HepG2 (cell line): Measurements from ENCODE around the gene SLC6A5. TPM values are rescaled to one million over a fixed set of nuclear protein-coding genes. Genes with fewer than 3 reads are reported as not detected.

Source experiments
- ATAC-seq: fragments of 200-7000 bp; cut with Tn5 transposase; 3 replicates; pipeline ENCODE4 v1.9.1; 2020; ENCODE audit warnings: mild to moderate bottlenecking, moderate library complexity
- BruUV-seq: library from RNA; stranded (reverse); fragments of 400-500 nt; replicated peaks from 2 replicates; lab custom pipeline; 2021; lab: Mats Ljungman, UMichigan
- CTCF ChIA-PET: fragments of 300-600 bp; formaldehyde crosslinking; extraction: SDS; loops from one replicate; lab custom pipeline; 2021; ENCODE audit warnings: low total read pairs, inconsistent platforms, low intra/inter-chr PET ratio; lab: Yijun Ruan, JAX
- POLR2A ChIA-PET: fragments of 350-600 bp; sonication (Branson Sonifier 250); formaldehyde crosslinking; loops from one replicate; lab custom pipeline; 2020; ENCODE audit warnings: antibody characterized with exemption, inconsistent platforms; lab: Yijun Ruan, JAX
- DNase-seq: peaks from one replicate; pipeline ENCODE4 v3.0.0-alpha.2; 2015; ENCODE audit warnings: low spot score
- FAIRE-seq: peaks from 3 replicates; lab custom pipeline; 2011; peaks lifted over from hg19 to GRCh38; lab: Jason Lieb, UNC
- H2AFZ ChIP-seq: one replicate; pipeline ENCODE4 v1.6.1; 2011; ENCODE audit warnings: low read length, inconsistent platforms
- H3K27ac ChIP-seq: fragments of 300-600 bp; 3 replicates; pipeline ENCODE4 v1.8.0; 2011; ENCODE audit warnings: mixed run types, mild to moderate bottlenecking, mixed read lengths, low read length, inconsistent platforms; ENCODE audit not compliant: insufficient read depth; ENCODE audit errors: extremely low read length
- H3K27me3 ChIP-seq, 2 experiments: fragments of 200-600 bp in 1 of 2; 2 replicates in 1 of 2; 3 replicates in 1 of 2; pipeline versions ENCODE4 v1.6.0 to v1.8.0; 2011; ENCODE audit warnings: low read length in 2 of 2, mild to moderate bottlenecking in 2 of 2, moderate library complexity in 2 of 2, inconsistent platforms in 1 of 2; ENCODE audit not compliant: insufficient read depth in 2 of 2, control insufficient read depth in 1 of 2
- H3K36me3 ChIP-seq, 2 experiments: fragments of 200-600 bp in 1 of 2; replicated peaks in 1 of 2; 2 replicates in 1 of 2; 3 replicates in 1 of 2; pipeline versions ENCODE4 v1.5.1 to v1.8.0; 2011; ENCODE audit warnings: low read length in 2 of 2, inconsistent platforms in 1 of 2; ENCODE audit not compliant: insufficient read depth in 2 of 2, control insufficient read depth in 1 of 2
- H3K4me1 ChIP-seq: 2 replicates; pipeline ENCODE4 v1.5.1; 2012; ENCODE audit warnings: low read length, inconsistent platforms; ENCODE audit not compliant: insufficient read depth
- H3K4me2 ChIP-seq: 2 replicates; pipeline ENCODE4 v1.6.0; 2011; ENCODE audit warnings: low read depth, low read length, inconsistent platforms
- H3K4me3 ChIP-seq, 3 experiments: fragments of 200-600 bp in 1 of 3; sonication (generic), shearing (Covaris generic) in 1 of 3; replicated peaks in 1 of 3; 2 replicates each; pipeline ENCODE4 v1.5.1; 2011 to 2016; ENCODE audit warnings: low read length in 3 of 3, inconsistent platforms in 2 of 3, low read depth in 2 of 3, mild to moderate bottlenecking in 2 of 3, control low read depth in 1 of 3, mixed read lengths in 1 of 3; ENCODE audit not compliant: insufficient read depth in 1 of 3
- H3K79me2 ChIP-seq: one replicate; pipeline ENCODE4 v1.6.1; 2011; ENCODE audit warnings: low read length, inconsistent platforms; ENCODE audit not compliant: insufficient read depth
- H3K9ac ChIP-seq: 2 replicates; pipeline ENCODE4 v1.6.0; 2011; ENCODE audit warnings: mild to moderate bottlenecking, low read depth, low read length, inconsistent platforms; ENCODE audit not compliant: insufficient read depth
- H3K9me3 ChIP-seq: 2 replicates; pipeline ENCODE4 v1.5.1; 2012; ENCODE audit warnings: mild to moderate bottlenecking, low read length
- H4K20me1 ChIP-seq: 2 replicates; pipeline ENCODE4 v1.6.0; 2011; ENCODE audit warnings: inconsistent platforms, mild to moderate bottlenecking, low read length, moderate library complexity; ENCODE audit not compliant: insufficient read depth
- ARID4A ChIP-seq: sonication (generic); formaldehyde crosslinking; IDR thresholded peaks from 2 replicates; pipeline ENCODE4 v1.5.0; 2020; ENCODE audit warnings: mild to moderate bottlenecking, missing genetic modification reagents, borderline replicate concordance
- ARNT ChIP-seq: fragments of 450-650 bp; IDR thresholded peaks from 2 replicates; pipeline ENCODE4 v1.6.1; 2017
- DBP ChIP-seq: sonication (generic); formaldehyde crosslinking; IDR thresholded peaks from 2 replicates; pipeline ENCODE4 v1.4.0; 2020; ENCODE audit warnings: missing genetic modification reagents; ENCODE audit errors: not compliant biosample characterization
- FOXA1 ChIP-seq, 2 experiments: fragments of 450-650 bp in 1 of 2; sonication (generic) in 1 of 2; formaldehyde crosslinking in 1 of 2; IDR thresholded peaks; 2 replicates each; pipeline versions ENCODE4 v1.4.0 to v1.6.1; 2016 to 2020; ENCODE audit warnings: missing genetic modification reagents in 1 of 2
- FOXA3 ChIP-seq: IDR thresholded peaks from 2 replicates; pipeline ENCODE4 v1.6.1; 2016; ENCODE audit warnings: missing genetic modification reagents, missing compliant biosample characterization
- GABPA ChIP-seq, 2 experiments: IDR thresholded peaks; 2 replicates each; pipeline ENCODE4 v1.6.1; 2011 to 2016; ENCODE audit warnings: low read depth in 2 of 2, low read length in 1 of 2, missing biosample characterization in 1 of 2, missing genetic modification characterization in 1 of 2
- JUN ChIP-seq: sonication (generic); formaldehyde crosslinking; IDR thresholded peaks from 2 replicates; pipeline ENCODE4 v1.4.0; 2020; ENCODE audit warnings: mild to moderate bottlenecking, missing genetic modification reagents
- PBX2 ChIP-seq: IDR thresholded peaks from 2 replicates; pipeline ENCODE4 v1.6.1; 2016; ENCODE audit warnings: control low read depth
- RBM39 ChIP-seq: fragments of 200-400 bp; formaldehyde crosslinking; IDR thresholded peaks from one replicate; pipeline ENCODE4 v1.6.1; 2018; ENCODE audit warnings: antibody characterized with exemption, mild to moderate bottlenecking, low read depth, low read length; ENCODE audit not compliant: poor library complexity, severe bottlenecking
- RFXAP ChIP-seq: sonication (generic); formaldehyde crosslinking; IDR thresholded peaks from 2 replicates; pipeline ENCODE4 v1.4.0; 2020; ENCODE audit warnings: missing genetic modification reagents, borderline replicate concordance
- SCMH1 ChIP-seq: sonication (generic); formaldehyde crosslinking; IDR thresholded peaks from 2 replicates; pipeline ENCODE4 v1.9.0; 2021; ENCODE audit warnings: missing genetic modification reagents, mild to moderate bottlenecking, borderline replicate concordance
- SP1 ChIP-seq, 2 experiments: fragments of 450-650 bp in 1 of 2; sonication (generic) in 1 of 2; formaldehyde crosslinking in 1 of 2; IDR thresholded peaks; 2 replicates each; pipeline versions ENCODE4 v1.4.0 to v1.6.1; 2016 to 2020; ENCODE audit warnings: missing genetic modification reagents in 1 of 2
- TAF1 ChIP-seq: sonication (generic); formaldehyde crosslinking; IDR thresholded peaks from 2 replicates; pipeline ENCODE4 v1.4.0; 2020; ENCODE audit warnings: missing genetic modification reagents
- TFAP4 ChIP-seq: sonication (generic); IDR thresholded peaks from 2 replicates; pipeline ENCODE4 v1.6.1; 2016; ENCODE audit warnings: low read depth, borderline replicate concordance
- ZNF737 ChIP-seq: sonication (generic); formaldehyde crosslinking; IDR thresholded peaks from 2 replicates; pipeline ENCODE4 v1.5.0; 2020; ENCODE audit warnings: missing genetic modification reagents, mild to moderate bottlenecking, borderline replicate concordance
- ZNF788 ChIP-seq: sonication (generic); formaldehyde crosslinking; IDR thresholded peaks from 2 replicates; pipeline ENCODE4 v1.5.0; 2020; ENCODE audit warnings: mild to moderate bottlenecking, missing genetic modification reagents, borderline replicate concordance
- WGBS: methylation state at CpG from one replicate; pipeline ENCODE4 v1.1.6; 2017; ENCODE audit warnings: low lambda C conversion rate; 5-methylcytosine and 5-hydroxymethylcytosine counted together
- in situ Hi-C: cut with HindIII; loops from 2 replicates; pipeline ENCODE4 v1.10.0; 2017; ENCODE audit warnings: low pct_unique_long_range_greater_than_20kb; ENCODE audit not compliant: extremely low pct_ligation_motif_present
- intact Hi-C: fragments of 100-400 bp; cut with micrococcal nuclease; formaldehyde crosslinking; loops from one replicate; pipeline ENCODE4 v1.10.0; 2022; ENCODE audit not compliant: unreplicated experiment
- polyA plus RNA-seq, 8 experiments: library from polyadenylated mRNA; depleted of rRNA in 3 of 8; stranded (reverse) in 7 of 8; unstranded in 1 of 8; fragments of >200 nt; fragmentation: Illumina TruSeq in 4 of 8; extraction: Trizol in 4 of 8; gene quantifications; 2 replicates each; pipeline versions ENCODE4 v1.2.1 to v1.2.3, GENCODE V29; 2011 to 2016; ENCODE audit warnings: low read depth in 4 of 8, missing spikeins in 1 of 8, mixed read lengths in 1 of 8; ENCODE audit not compliant: insufficient read depth in 1 of 8
- total RNA-seq, 5 experiments: library from RNA; depleted of rRNA; stranded (reverse); fragments of >200 nt; fragmentation: Illumina TruSeq; extraction: Trizol; gene quantifications; 2 replicates each; pipeline ENCODE4 v1.2.3, GENCODE V29; 2016; ENCODE audit warnings: low read depth in 1 of 5

SLC6A5 gene
- total and polyA plus RNA-seq, 2 of the 13 experiments (the other 11 are each of a cell fraction or from before 2014, with no cell fraction given): not detected

GRCh38 chr11:20676658-20677057 lies 77.2 kb downstream of the SLC6A5 start:
- WGBS: 6% methylated on average over 2 of the region's 2 CpGs
- H3K4me1 ChIP-seq: no peaks in the 10 kb centered on the region
- H3K27ac ChIP-seq: no peak overlapping the region
- intact Hi-C loops: no loop called here
- no TSS peak for BruUV-seq
- peaks cover 0 to 12% of the 10 kb centered on the region in 2 experiments; a peak in 3 of 5 replicates for H3K27me3 ChIP-seq
- H3K36me3 ChIP-seq: no peaks in the 10 kb centered on the region
- no peak for DNase-seq
- no peaks in the 10 kb centered on the region for H3K9me3 ChIP-seq
- FAIRE-seq: no peak
- no peaks in the 10 kb centered on the region for H4K20me1 ChIP-seq
- no peak overlapping the region for H3K4me2 ChIP-seq
- ChIA-PET POLR2A (no interaction called here), CTCF (no interaction called here)
- no peak for ATAC-seq
- H3K4me3 ChIP-seq: no peak overlapping the region
- no peak overlapping the region for H2AFZ ChIP-seq
- H3K9ac ChIP-seq: no peak overlapping the region
- TF ChIP-seq RBM39: no peak
- no peak for TF ChIP-seq TAF1
- no peak for TF ChIP-seq FOXA3 (CRISPR knock-in tag)
- TF ChIP-seq ARNT: no peak
- TF ChIP-seq TFAP4: no peak
- TF ChIP-seq ZNF737 (CRISPR knock-in tag): no peak
- no peak for TF ChIP-seq SCMH1 (CRISPR knock-in tag)
- no peak for TF ChIP-seq PBX2 (CRISPR knock-in tag)
- no peak for TF ChIP-seq ARID4A (CRISPR knock-in tag)
- no peak for TF ChIP-seq JUN (CRISPR knock-in tag)
- TF ChIP-seq FOXA1 (IDR thresholded peaks at IDR 0.05): no peak
- no peak for TF ChIP-seq FOXA1 (CRISPR knock-in tag; IDR thresholded peaks at IDR 0.05)
- TF ChIP-seq SP1 (IDR thresholded peaks at IDR 0.05): no peak
- TF ChIP-seq SP1 (CRISPR knock-in tag; IDR thresholded peaks at IDR 0.05): no peak
- no peak for TF ChIP-seq GABPA (IDR thresholded peaks at IDR 0.05; ENCODE audit: low read depth, low read length)
- TF ChIP-seq GABPA (CRISPR knock-in tag; IDR thresholded peaks at IDR 0.05; ENCODE audit: low read depth): no peak
- TF ChIP-seq ZNF788 (CRISPR knock-in tag): no peak
- no peak for TF ChIP-seq DBP (CRISPR knock-in tag)
- no peak for TF ChIP-seq RFXAP
- in situ Hi-C loops: no loop called here
- no peaks in the 10 kb centered on the region for H3K79me2 ChIP-seq
